PC-3 (cell line): Measurements from ENCODE around the gene CRYAA.
"Not testable (repeated sequence)": the region's sequence is repeated elsewhere in the genome, so short reads cannot be mapped to it uniquely, and the experiment has no call there.

Source experiments
- EZH2 ChIP-seq: fragments of 300-600 bp; sonication (generic); IDR thresholded peaks from one replicate; pipeline ENCODE4 v1.6.1; 2017; ENCODE audit warnings: antibody characterized with exemption, mild to moderate bottlenecking, low read length; ENCODE audit not compliant: unreplicated experiment
- EZH2phosphoT487 ChIP-seq: fragments of 300-600 bp; sonication (generic); IDR thresholded peaks from 2 replicates; pipeline ENCODE4 v1.6.1; 2018; ENCODE audit warnings: mild to moderate bottlenecking, antibody characterized with exemption, low read length, borderline replicate concordance
- TF ChIP-seq, protein P1 (sequence below): fragments of 300-600 bp; sonication (generic); conservative IDR thresholded peaks from 2 replicates; pipeline ENCODE4 v1.5.1; 2017; ENCODE audit warnings: antibody characterized with exemption, low read depth, mild to moderate bottlenecking, low read length

GRCh38 chr21:43153601-43154000, 15.2 kb upstream of the CRYAA start:
- TF ChIP-seq, protein P1, sequence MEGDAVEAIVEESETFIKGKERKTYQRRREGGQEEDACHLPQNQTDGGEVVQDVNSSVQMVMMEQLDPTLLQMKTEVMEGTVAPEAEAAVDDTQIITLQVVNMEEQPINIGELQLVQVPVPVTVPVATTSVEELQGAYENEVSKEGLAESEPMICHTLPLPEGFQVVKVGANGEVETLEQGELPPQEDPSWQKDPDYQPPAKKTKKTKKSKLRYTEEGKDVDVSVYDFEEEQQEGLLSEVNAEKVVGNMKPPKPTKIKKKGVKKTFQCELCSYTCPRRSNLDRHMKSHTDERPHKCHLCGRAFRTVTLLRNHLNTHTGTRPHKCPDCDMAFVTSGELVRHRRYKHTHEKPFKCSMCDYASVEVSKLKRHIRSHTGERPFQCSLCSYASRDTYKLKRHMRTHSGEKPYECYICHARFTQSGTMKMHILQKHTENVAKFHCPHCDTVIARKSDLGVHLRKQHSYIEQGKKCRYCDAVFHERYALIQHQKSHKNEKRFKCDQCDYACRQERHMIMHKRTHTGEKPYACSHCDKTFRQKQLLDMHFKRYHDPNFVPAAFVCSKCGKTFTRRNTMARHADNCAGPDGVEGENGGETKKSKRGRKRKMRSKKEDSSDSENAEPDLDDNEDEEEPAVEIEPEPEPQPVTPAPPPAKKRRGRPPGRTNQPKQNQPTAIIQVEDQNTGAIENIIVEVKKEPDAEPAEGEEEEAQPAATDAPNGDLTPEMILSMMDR = not testable (repeated sequence)
- TF ChIP-seq EZH2, EZH2phosphoT487: not testable (repeated sequence)
